ENCODE measurements around the gene SOX8. TPM values are rescaled to one million over a fixed set of nuclear protein-coding genes. Genes with fewer than 3 reads are reported as not detected.

SOX8 gene
- total RNA-seq, 1 donor from 2014 or later = 22.8 TPM

DNA sequence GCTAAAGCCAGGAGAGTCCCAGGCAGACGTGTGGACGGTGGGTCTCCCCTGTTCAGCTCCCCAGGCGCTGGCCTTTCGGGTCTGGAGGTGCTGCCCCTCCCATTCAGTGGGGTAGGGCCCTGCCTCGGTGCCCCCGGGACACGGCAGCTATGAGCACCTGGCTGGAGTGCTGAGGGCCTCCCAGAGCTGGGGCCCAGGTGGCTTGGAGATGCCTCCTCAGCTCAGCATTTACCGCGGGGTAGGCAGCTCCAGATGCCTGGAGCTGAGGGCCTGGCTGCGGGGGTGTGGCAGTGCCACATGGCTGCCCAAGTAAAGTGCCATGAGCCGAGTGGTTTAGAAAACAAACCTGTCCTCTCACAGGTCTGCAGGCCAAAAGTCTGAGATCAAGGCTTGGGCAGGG, 19.5 kb downstream of the SOX8 start:
- no peak for FAIRE-seq
- DNase-seq (ENCODE audit: low spot score in 2 of 2) = no peak

DNA sequence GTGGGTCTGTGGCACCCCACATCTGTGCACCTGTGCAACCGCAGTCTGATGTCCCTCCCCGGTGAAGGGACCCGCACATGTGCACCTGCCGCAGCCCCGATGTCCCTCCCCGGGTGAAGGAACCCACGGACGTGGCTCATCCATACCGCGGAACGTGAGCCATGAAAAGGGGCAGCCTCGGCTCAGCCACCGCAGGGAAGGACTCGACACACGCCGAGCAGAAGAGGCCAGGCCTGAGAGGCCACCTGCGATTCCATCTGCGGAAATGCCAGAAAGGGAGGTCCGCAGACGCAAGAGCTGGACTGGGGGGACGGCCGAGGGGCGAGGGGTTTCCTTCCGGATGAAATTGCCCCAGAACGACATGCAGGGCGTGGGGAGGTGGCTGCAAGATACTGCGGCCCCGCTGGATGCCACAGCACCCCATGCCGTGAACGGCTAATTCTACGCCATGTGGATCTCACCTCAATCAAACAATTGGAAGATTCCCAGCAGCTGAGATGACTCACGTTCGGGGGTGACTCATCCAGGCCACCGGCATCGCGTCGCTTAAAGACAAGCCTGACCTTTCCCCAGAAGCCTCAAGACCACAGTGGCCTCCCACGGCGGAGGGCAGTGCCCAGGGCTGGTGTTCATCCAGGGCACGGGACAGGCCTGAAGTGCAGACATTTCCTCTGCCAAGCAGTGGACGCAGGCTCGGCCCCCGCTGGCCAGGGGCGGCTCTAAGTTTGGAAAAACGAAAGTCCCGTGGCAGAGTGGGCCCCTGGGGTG, 21.0 kb downstream of the SOX8 start:
- no peak for FAIRE-seq
- DNase-seq (ENCODE audit: low spot score in 2 of 2) = peak in 1 of 2 donors; percentile 63

DNA sequence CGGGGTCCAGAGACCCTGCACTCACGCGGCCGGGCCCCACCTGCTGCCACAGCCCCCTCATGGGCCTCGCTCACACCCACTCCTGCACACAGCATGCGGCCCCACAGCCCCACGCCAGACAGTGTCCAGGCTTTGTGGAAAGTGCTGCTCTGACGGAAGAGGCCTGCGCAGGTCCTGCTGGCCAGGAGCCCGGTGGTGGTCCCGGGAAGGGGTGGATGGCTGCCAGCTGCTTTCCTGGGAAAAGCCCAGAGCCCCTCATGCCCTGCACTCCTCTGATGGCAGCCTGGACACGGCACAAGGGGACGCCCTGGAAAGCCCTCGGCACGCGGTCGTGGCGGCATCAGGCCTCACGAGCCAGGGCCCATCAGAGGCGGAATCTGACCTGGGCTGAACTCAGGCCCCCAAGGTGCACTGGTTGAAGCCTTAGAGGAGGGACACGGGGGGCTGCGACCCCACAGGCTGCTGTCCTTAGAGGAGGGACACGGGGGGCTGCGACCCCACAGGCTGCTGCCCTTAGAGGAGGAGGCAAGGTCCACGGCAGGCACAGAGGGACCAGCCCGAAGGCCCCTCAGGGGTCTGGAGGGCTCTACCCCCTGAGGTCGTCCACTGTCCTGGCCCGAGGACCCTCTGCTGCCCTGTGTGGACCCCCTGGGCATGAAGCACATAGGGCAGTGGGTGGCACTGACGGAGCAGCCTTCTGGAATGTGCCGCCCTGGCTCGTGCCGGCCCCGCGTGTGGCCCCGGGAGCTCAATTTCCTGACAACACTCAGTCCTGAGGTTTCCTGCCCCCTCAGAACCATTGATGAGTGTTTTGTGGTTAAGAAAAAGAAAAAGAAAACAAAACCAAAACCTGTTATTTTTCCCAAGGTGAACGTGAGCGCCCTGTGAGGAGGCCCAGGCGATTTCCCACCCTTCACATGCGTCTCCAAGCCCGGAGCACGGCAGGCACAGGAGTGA, 22.1 kb downstream of the SOX8 start:
- FAIRE-seq (no peak), DNase-seq (ENCODE audit: low spot score in 2 of 2) (no peak)

DNA sequence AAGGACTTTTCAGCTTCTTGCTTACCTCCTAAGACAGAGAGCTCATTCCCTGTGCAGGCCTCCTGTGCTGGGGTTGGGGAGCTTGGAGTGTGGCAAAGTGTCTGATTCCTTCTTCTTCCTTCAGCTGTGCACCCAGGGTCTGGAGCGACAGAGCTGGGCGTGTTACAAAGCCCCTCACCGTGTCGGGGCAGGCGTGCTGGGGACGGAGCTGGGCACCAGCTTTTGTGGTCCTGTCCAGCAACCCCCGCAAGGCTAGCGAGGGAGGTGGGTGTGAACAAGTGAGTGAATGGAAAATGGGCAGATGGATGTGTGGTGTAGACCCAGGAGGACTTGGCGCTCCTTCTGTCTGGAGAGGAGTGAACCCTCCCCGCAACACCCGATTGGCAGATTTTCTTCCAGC, 23.7 kb downstream of the SOX8 start:
- FAIRE-seq (no peak), DNase-seq (ENCODE audit: low spot score in 2 of 2) (no peak)

DNA sequence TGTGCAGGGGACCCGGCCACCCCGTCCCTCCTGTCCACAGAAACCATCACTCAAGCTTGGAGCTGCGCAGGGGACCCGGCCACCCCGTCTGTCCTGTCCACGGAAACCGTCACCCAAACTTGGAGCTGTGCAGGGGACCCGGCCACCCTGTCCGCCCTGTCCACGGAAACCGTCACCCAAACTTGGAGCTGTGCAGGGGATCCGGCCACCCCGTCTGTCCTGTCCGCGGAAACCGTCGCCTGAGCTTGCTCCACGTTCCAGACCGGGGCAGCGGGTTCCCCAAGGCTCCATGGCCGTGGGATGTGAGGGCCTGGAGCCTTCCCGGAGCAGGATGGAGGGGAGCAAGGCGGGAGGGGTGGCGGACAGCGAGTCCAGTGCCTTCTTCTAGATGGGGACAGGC, 25.2 kb downstream of the SOX8 start:
- FAIRE-seq = no peak

DNA sequence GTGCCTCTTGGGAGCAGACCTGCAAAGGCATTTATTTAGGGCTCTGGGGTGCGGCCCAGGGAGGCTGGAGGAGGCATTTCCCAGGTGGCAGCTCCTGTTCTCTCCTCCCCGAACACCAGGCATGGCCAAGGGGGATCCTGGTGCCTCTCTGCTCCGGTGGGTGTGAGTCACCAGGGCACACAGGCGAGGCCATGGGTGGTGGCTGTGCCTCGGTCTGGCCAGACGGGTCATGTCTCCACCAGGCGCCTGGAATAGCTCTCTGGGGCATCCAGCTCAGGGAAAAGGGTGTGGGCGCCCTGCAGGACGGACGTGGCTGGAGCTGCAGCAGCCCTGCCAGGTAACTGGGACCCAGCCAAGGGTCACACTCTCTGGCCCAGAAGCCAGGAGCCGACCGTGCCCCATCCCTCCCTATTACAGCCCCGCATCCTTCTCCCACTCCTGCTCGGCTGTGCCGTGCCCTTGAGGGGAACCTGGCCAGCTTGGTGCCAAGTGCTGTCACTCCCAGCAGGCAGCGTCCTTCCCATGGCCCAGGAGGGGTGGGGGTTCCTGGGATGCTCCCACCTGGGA, 25.8 kb downstream of the SOX8 start:
- FAIRE-seq (no peak), DNase-seq (ENCODE audit: low spot score in 2 of 2) (no peak)

More for the DNA sequence above, 25.2 kb downstream of the SOX8 start:
- no peak for DNase-seq (ENCODE audit: low spot score in 2 of 2)

DNA sequence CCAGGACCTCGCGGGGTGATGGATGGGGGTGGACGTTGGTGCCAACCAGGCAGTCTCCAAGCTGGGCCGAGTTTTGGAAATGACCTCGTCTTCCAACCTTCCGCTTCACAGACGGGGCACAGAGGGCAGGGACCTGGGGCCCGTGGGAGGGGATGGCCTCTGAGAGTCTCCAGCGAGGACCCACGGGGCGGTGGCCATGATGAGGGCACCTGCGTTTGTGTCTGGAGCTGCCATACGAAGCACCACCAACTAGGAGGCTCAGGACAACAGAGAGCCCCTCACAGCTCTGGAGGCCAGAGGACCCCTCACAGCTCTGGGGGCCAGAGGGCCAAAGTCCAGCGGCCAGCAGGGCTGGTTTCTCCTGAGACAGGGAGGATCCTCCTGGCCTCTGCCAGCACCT, 26.5 kb downstream of the SOX8 start:
- DNase-seq (ENCODE audit: low spot score in 2 of 2) (no peak), FAIRE-seq (no peak)

DNA sequence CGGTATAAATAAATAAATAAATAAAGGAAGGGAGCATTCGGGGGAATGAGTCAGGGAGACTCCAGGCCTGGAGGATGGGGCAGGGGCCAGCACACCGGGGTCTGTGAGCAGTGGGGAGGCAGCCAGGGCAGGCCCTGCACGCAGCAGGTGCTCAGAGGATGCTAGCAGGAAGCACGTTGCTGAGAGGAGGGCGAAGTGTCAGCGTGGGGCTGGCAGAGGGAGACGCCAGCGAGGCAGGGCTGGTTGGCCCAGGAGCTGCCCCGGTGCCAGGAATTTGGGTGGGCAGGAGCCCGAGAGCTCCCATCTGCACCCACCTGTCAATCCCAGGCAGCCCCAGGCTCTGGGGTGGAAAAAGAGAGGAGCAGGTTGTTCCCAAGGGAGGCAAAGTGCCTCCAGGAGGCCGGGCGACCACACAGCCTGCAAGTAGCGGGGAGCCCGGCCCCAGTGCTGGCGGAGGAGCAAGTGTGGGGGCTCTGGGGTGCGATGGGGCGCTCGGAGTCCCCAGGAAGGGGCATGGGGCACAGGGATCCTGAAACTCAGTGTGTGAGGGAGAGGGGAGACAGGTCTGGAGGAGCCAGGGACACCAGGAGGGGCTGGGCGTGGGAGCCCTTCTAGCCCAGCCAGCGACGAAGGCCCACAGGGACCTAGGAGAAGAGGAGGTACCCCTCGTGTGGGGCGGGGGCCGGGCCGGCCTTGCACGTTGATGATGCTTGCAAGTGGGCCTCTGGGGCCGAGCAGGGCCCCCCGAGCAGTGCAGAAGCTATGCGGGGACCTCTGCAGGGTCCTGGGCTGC, 28.0 kb downstream of the SOX8 start:
- FAIRE-seq = no peak
- no peak for DNase-seq (ENCODE audit: low spot score in 2 of 2)

DNA sequence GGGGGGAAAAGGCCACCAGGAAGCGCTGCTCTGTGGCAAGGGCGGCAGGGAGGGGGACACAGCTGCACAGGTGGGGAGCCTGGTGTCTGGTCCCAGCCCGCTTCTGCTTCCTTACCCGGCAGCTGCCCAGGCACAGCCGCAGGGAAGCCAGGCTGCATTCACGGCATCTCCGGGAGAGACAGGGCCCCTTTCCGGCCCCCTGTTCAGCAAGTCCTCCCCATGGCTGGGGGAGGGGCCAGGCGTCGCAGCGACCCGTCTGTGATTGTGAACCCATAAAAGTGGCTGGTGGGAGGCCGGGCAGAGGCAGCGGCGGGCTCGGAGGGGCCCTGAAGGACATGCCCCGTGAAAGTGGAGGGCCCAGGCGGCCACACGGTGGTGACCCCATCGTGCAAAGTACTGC, 28.7 kb downstream of the SOX8 start:
- no peak for FAIRE-seq
- DNase-seq (ENCODE audit: low spot score in 2 of 2) = no peak

DNA sequence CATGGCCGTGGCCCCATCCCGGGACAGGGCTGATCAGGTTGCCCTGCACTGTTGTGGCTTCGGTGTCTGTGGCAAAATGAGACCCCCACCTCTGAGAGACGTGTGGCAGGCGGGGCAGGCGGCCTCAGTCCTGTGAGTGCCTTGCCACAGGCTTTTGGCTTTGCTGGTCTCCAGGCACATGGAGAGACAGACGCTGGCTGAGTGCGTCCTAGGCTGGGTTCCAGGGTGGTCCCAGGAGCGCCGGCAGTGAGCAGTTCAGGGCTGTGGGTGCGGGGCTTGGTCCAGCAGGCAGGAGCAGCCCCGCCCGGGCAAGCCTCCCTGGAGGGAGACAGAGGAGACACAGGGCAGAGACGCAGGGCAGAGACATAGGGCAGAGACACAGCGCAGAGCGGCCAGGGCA, 29.2 kb downstream of the SOX8 start:
- DNase-seq (ENCODE audit: low spot score in 2 of 2) (no peak), FAIRE-seq (no peak)

DNA sequence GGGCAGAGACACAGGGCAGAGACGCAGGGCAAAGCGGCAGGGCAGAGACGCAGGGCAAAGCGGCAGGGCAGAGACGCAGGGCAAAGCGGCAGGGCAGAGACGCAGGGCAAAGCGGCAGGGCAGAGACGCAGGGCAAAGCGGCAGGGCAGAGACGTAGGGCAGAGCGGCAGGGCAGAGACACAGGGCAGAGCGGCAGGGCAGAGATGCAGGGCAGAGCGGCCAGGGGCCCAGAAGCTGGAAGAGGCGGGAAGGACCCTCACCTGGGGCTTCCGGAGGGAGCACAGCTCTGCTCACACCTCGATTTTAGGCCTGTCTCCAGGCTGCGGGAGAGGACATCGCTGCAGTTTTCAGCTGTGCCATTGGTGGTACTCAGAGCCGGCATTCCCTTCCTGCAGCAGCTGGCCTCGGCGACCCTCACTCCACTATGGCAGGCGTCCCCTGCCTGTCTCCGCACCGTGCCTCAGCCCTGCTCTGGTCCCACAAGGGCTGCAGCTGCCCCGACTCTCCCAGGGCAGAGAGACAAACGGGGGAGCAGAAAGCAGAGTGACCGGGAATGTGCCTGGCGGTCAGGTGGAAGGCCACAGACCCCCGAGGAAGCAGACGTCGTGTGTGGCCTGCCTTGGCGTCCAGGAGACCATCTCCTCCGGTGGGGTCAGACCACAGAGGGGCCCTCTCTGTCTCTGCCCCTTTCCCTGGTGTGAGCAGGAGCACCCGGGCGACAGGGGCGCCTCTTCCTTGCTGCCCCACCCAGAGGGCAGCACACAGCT, 29.9 kb downstream of the SOX8 start:
- FAIRE-seq = no peak
- DNase-seq (ENCODE audit: low spot score in 2 of 2) = no peak

DNA sequence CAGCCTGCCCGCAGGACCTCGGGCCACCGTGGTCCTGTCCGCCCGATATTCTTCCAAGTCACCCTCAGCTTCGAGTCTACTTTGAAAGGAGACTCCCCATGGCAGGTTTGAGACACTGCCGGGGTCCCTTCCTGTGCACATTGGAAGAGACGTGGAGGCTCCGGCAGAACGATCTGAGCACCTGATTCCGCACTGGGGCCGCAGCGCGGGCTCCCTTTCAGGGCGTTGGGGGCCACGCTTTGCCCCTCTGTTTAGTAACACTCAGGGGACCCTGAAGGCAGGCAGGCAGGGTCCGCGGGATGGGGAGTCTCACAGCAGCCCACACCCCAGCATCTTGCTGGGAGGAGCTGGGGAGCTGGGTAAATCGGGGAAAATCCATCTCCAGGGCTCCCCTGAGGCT, 30.6 kb downstream of the SOX8 start:
- no peak for FAIRE-seq
- DNase-seq (ENCODE audit: low spot score in 2 of 2) = no peak

DNA sequence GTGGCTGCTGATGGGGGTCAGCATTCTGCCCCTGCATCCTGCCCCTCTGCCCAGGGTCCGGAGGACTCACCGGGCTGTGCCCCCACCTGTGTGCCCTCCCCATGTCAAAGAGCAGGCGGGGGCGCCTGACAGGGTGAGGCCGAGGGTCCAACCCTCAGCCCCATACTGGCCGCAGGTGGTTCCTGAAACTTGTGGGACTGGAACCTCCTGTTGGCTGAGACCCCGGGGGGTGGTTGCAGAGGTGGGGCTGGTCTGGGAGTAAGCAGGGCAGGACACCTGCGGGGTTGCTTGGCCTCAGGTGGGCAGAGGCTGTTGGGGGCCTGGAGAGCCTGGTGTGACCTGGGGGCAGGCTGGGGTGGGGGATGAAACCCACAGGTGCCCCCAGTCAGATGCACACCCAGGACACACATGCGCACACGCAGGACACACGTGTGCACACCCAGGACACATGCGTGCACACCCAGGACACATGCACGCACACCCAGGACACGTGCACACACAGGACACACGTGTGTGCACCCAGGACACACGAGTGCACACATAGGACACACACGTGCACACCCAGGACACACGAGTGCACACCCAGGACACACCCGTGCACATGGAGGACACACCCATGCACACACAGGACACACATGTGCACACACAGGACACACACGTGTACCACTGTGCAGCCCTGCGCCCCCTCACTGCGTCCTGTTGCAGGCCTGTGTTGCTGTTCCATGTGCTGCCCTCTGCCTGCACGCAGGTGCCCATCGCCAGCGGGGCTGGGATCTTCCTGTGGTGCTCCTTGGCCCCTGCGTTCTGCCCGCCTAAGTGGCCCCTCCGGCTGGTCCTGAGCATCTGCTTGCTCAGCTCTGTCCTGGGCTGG, 31.4 kb downstream of the SOX8 start:
- DNase-seq (ENCODE audit: low spot score in 2 of 2) (no peak), FAIRE-seq (no peak)

DNA sequence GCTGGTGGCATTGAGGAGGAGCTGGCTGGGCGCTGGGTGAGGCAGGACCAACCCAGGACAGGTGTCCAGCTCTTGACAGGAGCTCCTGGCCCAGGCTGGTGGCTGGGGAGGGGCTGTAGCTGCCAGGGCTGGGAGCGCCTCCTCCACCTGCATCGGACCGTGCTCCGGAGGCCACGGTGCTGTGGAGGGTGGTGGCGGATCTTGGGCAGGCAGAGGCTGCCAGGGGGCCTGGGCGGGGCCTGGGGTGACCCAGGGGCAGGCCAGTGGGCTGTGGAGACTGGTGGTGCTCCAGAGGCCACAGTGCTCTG, 32.0 kb downstream of the SOX8 start:
- FAIRE-seq = no peak

DNA sequence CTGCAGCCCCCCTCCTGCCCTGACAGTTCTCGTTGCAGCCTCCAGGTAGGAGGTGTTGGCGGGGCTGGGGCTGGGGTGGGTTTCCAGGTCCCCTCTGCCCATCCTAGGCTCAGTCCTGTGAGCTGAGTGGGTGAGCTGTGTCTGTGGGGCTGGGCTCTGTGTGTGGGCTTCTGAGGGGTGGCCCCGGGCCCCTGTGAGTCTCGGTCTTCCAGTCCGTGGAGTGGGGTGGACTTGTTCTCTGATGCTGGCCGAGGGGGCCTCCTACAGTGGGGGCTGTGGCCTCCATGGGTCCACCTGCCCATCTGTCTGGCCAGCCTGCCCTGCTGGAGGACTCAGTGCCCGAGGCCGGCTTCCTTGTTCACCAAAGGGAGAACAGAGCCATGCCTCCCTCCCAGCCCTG, 32.7 kb downstream of the SOX8 start:
- no peak for DNase-seq (ENCODE audit: low spot score in 2 of 2)
- FAIRE-seq = no peak

More for the DNA sequence above, 32.0 kb downstream of the SOX8 start:
- DNase-seq (ENCODE audit: low spot score in 2 of 2) = no peak

DNA sequence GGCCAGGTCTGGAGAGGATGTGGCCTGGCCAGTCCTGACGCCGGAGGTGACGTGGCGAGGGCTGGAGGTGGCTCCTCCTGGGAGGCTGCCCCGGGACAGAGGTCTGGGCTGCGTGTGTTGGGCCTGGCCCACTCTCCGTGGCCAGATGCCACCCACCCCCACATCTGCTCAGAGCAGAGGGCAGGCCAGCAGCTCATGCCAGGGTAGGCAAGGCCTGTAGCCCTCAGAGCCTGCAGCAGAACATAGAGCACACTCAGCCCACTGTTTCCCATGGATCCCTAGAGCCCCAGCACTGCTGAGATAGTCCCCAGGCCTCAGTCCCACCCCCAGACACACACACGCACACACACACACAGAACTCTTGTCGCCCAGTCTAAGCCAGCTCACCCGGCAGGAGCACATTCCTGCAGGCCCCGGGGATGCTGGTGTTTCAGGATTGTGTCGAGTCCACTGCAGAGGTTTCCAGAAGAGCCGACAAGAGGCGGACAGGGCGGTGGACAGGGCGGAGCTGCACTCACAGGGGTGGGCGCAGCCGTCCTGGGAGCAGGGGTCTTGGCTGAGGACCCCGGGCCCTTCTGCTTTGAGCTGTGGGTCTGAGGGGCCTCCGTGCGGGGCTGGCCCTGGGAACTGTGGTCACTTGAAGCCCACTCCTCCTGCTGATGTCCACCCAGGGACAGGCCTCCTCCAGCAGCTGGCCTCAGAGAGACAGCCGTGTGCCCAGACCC, 33.4 kb downstream of the SOX8 start:
- no peak for FAIRE-seq
- no peak for DNase-seq (ENCODE audit: low spot score in 2 of 2)

DNA sequence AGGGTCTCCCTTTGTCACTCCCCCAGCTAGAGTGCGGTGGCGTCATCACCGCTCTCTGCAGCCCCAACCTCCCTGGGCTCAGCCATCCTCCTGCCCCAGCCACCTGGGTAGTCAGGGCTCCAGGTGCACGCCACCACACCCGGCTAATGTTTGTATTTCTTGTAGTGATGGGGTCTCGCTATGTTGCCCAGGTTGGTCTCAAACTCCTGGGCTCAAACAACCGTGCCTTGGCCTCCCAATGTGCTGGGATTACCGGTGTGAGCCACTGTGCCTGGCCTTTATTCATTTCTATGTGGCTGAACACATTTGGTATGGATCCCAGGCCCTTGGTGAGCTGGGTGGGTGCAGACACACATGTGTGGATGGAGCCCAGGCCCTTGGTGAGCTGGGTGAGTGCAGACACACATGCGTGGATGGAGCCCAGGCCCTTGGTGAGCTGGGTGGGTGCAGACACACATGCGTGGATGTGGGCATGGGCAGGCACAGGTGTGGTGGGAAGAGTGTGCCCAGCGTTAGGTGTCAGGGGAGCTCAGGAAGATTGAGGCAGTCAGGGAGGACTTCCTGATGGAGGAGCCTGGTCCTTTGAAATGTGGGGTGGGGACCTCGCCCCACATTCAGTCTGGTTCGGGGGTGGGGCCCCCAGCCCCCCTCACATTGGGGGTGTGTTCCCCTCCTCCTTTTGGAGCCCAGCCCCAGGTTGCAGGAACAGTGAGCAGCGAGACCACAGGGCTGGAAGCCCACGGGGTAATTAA, 37.1 kb downstream of the SOX8 start:
- FAIRE-seq = no peak
- DNase-seq (ENCODE audit: low spot score in 2 of 2) = no peak
